WTC11 (cell line): ENCODE results near the gene ENC1. TPM values are rescaled to one million over a fixed set of nuclear protein-coding genes. Genes with fewer than 3 reads are reported as not detected.
A peak's percentile ranks its signal among the peaks of the same experiment; 100 is the strongest.

Source experiments
- ATAC-seq: fragments of 200-7000 bp; cut with Tn5 transposase; 2 replicates; pipeline ENCODE4 v1.10.0; 2021; ENCODE audit warnings: mild to moderate bottlenecking, moderate library complexity
- CTCF ChIA-PET: fragments of 300-600 bp; sonication (Branson Sonifier 250); formaldehyde crosslinking; loops from one replicate; lab custom pipeline; 2021; ENCODE audit warnings: antibody characterized with exemption; lab: Charles Lee
- POLR2A ChIA-PET: fragments of 350-600 bp; sonication (Branson Sonifier 250); formaldehyde crosslinking; loops from one replicate; lab custom pipeline; 2021; ENCODE audit warnings: antibody characterized with exemption; lab: Charles Lee
- DNase-seq: peaks from one replicate; pipeline ENCODE4 v3.0.0; 2021; ENCODE audit warnings: low spot score
- H3K27ac Mint-ChIP-seq: 2 replicates; pipeline ENCODE4 v1.8.0; 2021; ENCODE audit warnings: mixed read lengths
- H3K27me3 Mint-ChIP-seq: 2 replicates; pipeline ENCODE4 v1.8.0; 2021; ENCODE audit warnings: low read depth, mild to moderate bottlenecking, moderate library complexity, mixed read lengths
- H3K36me3 Mint-ChIP-seq: 2 replicates; pipeline ENCODE4 v1.8.0; 2021; ENCODE audit warnings: mixed read lengths
- H3K4me1 Mint-ChIP-seq: 2 replicates; pipeline ENCODE4 v1.8.0; 2022; ENCODE audit warnings: mixed read lengths
- H3K4me3 Mint-ChIP-seq: 2 replicates; pipeline ENCODE4 v1.8.0; 2021; ENCODE audit warnings: mild to moderate bottlenecking, moderate library complexity, mixed read lengths
- H3K9me3 Mint-ChIP-seq: 2 replicates; pipeline ENCODE4 v1.8.0; 2021; ENCODE audit warnings: mixed read lengths
- E2F4 ChIP-seq: sonication (generic); formaldehyde crosslinking; IDR thresholded peaks from 2 replicates; pipeline ENCODE4 v1.8.1; 2022; ENCODE audit warnings: low read depth, mild to moderate bottlenecking, moderate library complexity, missing genetic modification reagents, borderline replicate concordance
- GRHL2 ChIP-seq: fragments of 250-450 bp; sonication (Bioruptor Pico); IDR thresholded peaks from 2 replicates; pipeline ENCODE4 v1.8.0; 2022; ENCODE audit warnings: mild to moderate bottlenecking, moderate library complexity; ENCODE audit not compliant: insufficient replicate concordance, severe bottlenecking
- IRF2 ChIP-seq: sonication (generic); formaldehyde crosslinking; IDR thresholded peaks from 2 replicates; pipeline ENCODE4 v1.8.0; 2022; ENCODE audit warnings: low read depth, missing genetic modification reagents, borderline replicate concordance
- MXD4 ChIP-seq: fragments of 250-450 bp; sonication (Bioruptor Pico); IDR thresholded peaks from 2 replicates; pipeline ENCODE4 v1.8.0; 2021; ENCODE audit warnings: mild to moderate bottlenecking, moderate library complexity, borderline replicate concordance
- MYBL2 ChIP-seq: sonication (generic); formaldehyde crosslinking; IDR thresholded peaks from 2 replicates; pipeline ENCODE4 v1.8.1; 2023; ENCODE audit warnings: mild to moderate bottlenecking, moderate library complexity, missing genetic modification reagents
- PRRX2 ChIP-seq: fragments of 250-450 bp; sonication (Bioruptor Pico); IDR thresholded peaks from 2 replicates; pipeline ENCODE4 v1.8.0; 2021; ENCODE audit warnings: mild to moderate bottlenecking
- RELA ChIP-seq: sonication (generic); formaldehyde crosslinking; IDR thresholded peaks from 2 replicates; pipeline ENCODE4 v1.8.1; 2022; ENCODE audit warnings: missing genetic modification reagents, mild to moderate bottlenecking, borderline replicate concordance
- RORB ChIP-seq: fragments of 250-450 bp; sonication (Bioruptor Pico); IDR thresholded peaks from 2 replicates; pipeline ENCODE4 v1.9.0; 2021; ENCODE audit warnings: mild to moderate bottlenecking
- SOX15 ChIP-seq: fragments of 250-450 bp; sonication (Bioruptor Pico); IDR thresholded peaks from 2 replicates; pipeline ENCODE4 v1.9.0; 2021; ENCODE audit warnings: mild to moderate bottlenecking
- TEAD4 ChIP-seq: sonication (generic); formaldehyde crosslinking; IDR thresholded peaks from 2 replicates; pipeline ENCODE4 v1.8.0; 2022; ENCODE audit warnings: mild to moderate bottlenecking, missing genetic modification reagents
- USF2 ChIP-seq: sonication (generic); formaldehyde crosslinking; IDR thresholded peaks from 2 replicates; pipeline ENCODE4 v1.8.1; 2023; ENCODE audit warnings: mild to moderate bottlenecking, missing genetic modification reagents, moderate library complexity
- ZBTB21 ChIP-seq: sonication (generic); formaldehyde crosslinking; IDR thresholded peaks from 2 replicates; pipeline ENCODE4 v1.8.1; 2023; ENCODE audit warnings: mild to moderate bottlenecking, missing genetic modification reagents, borderline replicate concordance
- ZNF121 ChIP-seq: sonication (generic); formaldehyde crosslinking; IDR thresholded peaks from 2 replicates; pipeline ENCODE4 v1.8.0; 2023; ENCODE audit warnings: missing genetic modification reagents
- ZNF219 ChIP-seq: sonication (generic); formaldehyde crosslinking; IDR thresholded peaks from 2 replicates; pipeline ENCODE4 v1.8.0; 2023; ENCODE audit warnings: missing genetic modification reagents, mild to moderate bottlenecking, borderline replicate concordance
- ZNF263 ChIP-seq: sonication (generic); formaldehyde crosslinking; IDR thresholded peaks from 2 replicates; pipeline ENCODE4 v1.8.1; 2022; ENCODE audit warnings: low read depth, mild to moderate bottlenecking, moderate library complexity, missing genetic modification reagents
- total RNA-seq: library from RNA; stranded (reverse); gene quantifications from 3 replicates; pipeline ENCODE4 v1.2.3, GENCODE V29; 2021
- TF ChIP-seq, protein P1 (sequence below): sonication (generic); formaldehyde crosslinking; IDR thresholded peaks from 2 replicates; pipeline ENCODE4 v1.8.0; 2023; ENCODE audit warnings: missing genetic modification reagents, mild to moderate bottlenecking, borderline replicate concordance
- TF ChIP-seq, protein P2 (sequence below): sonication (generic); formaldehyde crosslinking; IDR thresholded peaks from 2 replicates; pipeline ENCODE4 v1.8.1; 2023; ENCODE audit warnings: mild to moderate bottlenecking, moderate library complexity, missing genetic modification reagents
- TF ChIP-seq, protein P3 (sequence below): fragments of 250-450 bp; sonication (Bioruptor Pico); IDR thresholded peaks from 2 replicates; pipeline ENCODE4 v1.9.0; 2021; ENCODE audit warnings: mild to moderate bottlenecking
- TF ChIP-seq, protein P4 (sequence below): fragments of 250-450 bp; sonication (Bioruptor Pico); IDR thresholded peaks from 2 replicates; pipeline ENCODE4 v1.9.0; 2021; ENCODE audit warnings: mild to moderate bottlenecking
- TF ChIP-seq, protein P5 (sequence below): sonication (generic); formaldehyde crosslinking; IDR thresholded peaks from 2 replicates; pipeline ENCODE4 v1.8.1; 2022; ENCODE audit warnings: missing genetic modification reagents, borderline replicate concordance

The ENC1 gene
- total RNA-seq, 1 experiment from 2014 or later: 18.3 TPM

DNA sequence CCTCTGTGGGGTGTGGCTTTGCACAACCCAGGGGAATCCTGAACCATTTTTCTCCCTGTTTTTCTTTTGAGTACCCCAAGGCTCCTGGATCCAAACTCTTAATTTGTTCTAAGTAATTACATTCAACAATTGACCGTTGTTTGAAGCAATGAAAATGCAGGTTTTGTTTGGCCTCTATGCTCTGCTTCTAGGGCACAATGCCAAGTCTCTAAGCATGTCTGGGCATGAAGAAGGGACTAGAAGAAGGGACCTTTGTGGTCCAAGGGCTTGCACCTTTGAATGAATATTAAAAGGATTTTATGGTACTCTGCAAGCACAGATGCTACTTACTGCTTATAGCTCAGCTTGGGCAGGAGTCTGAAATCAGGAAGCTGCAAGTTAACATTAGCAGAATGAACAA lies 6.6 kb upstream of the ENC1 start (continued):
- TF ChIP-seq E2F4: no peak

DNA sequence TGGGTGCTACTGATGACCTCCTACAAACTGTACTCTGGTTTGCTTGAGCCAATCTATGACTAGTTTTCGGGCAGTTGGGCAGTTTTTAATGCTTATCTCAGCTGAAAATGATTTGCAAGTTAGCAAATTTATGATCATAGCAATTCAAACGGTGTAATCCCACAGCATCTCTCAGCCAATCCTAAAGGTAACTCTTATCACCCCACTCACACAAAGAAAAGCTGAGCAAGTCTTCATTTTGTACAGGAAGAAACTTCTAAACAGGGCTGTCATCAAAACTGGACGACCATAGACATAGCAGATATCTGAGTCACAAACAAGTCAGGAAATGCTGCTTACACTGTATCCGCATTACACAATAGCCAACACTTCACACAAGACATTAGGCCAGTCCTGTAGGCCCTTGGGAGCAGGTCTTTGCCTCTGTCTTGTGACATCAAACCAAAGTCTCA lies 2.6 kb upstream of the ENC1 start:
- POLR2A ChIA-PET: no interaction called here
- DNase-seq: no peak
- no peak overlapping the region for H3K4me3 Mint-ChIP-seq

GRCh38 chr5:74642543-74642863 lies 2.0 kb upstream of the ENC1 start:
- H3K27me3 Mint-ChIP-seq: peaks cover 34% of the 10 kb centered on the region
- no peak for ATAC-seq
- H3K4me1 Mint-ChIP-seq: peaks cover 36% of the 10 kb centered on the region
- POLR2A ChIA-PET: interaction anchor here (0.5 kb wide), 1 partner anchor 245 kb away, joined by 3 read pairs; no protein-coding TSS in a partner anchor
- no peaks in the 10 kb centered on the region for H3K36me3 Mint-ChIP-seq
- H3K9me3 Mint-ChIP-seq: no peaks in the 10 kb centered on the region
- peak overlapping the region; percentile 87; the same call in 1 of the 2 replicates for H3K4me3 Mint-ChIP-seq
- CTCF ChIA-PET: interaction anchor here (1.2 to 3.8 kb wide), 3 partner anchors 17 to 430 kb away, joined by 3 to 21 read pairs (median 4); no protein-coding TSS in a partner anchor
- DNase-seq: no peak
- H3K27ac Mint-ChIP-seq: no peak overlapping the region
- TF ChIP-seq USF2 (CRISPR knock-in tag) (no peak), MXD4 (no peak), GRHL2 (CRISPR knock-in tag) (no peak)
- TF ChIP-seq, protein P1, sequence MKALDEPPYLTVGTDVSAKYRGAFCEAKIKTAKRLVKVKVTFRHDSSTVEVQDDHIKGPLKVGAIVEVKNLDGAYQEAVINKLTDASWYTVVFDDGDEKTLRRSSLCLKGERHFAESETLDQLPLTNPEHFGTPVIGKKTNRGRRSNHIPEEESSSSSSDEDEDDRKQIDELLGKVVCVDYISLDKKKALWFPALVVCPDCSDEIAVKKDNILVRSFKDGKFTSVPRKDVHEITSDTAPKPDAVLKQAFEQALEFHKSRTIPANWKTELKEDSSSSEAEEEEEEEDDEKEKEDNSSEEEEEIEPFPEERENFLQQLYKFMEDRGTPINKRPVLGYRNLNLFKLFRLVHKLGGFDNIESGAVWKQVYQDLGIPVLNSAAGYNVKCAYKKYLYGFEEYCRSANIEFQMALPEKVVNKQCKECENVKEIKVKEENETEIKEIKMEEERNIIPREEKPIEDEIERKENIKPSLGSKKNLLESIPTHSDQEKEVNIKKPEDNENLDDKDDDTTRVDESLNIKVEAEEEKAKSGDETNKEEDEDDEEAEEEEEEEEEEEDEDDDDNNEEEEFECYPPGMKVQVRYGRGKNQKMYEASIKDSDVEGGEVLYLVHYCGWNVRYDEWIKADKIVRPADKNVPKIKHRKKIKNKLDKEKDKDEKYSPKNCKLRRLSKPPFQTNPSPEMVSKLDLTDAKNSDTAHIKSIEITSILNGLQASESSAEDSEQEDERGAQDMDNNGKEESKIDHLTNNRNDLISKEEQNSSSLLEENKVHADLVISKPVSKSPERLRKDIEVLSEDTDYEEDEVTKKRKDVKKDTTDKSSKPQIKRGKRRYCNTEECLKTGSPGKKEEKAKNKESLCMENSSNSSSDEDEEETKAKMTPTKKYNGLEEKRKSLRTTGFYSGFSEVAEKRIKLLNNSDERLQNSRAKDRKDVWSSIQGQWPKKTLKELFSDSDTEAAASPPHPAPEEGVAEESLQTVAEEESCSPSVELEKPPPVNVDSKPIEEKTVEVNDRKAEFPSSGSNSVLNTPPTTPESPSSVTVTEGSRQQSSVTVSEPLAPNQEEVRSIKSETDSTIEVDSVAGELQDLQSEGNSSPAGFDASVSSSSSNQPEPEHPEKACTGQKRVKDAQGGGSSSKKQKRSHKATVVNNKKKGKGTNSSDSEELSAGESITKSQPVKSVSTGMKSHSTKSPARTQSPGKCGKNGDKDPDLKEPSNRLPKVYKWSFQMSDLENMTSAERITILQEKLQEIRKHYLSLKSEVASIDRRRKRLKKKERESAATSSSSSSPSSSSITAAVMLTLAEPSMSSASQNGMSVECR (CRISPR knock-in tag): no peak
- TF ChIP-seq, protein P2, sequence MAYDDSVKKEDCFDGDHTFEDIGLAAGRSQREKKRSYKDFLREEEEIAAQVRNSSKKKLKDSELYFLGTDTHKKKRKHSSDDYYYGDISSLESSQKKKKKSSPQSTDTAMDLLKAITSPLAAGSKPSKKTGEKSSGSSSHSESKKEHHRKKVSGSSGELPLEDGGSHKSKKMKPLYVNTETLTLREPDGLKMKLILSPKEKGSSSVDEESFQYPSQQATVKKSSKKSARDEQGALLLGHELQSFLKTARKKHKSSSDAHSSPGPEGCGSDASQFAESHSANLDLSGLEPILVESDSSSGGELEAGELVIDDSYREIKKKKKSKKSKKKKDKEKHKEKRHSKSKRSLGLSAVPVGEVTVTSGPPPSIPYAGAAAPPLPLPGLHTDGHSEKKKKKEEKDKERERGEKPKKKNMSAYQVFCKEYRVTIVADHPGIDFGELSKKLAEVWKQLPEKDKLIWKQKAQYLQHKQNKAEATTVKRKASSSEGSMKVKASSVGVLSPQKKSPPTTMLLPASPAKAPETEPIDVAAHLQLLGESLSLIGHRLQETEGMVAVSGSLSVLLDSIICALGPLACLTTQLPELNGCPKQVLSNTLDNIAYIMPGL (CRISPR knock-in tag): no peak

More for the DNA sequence above, 2.6 kb upstream of the ENC1 start:
- Mint-ChIP-seq H3K36me3 (no peaks in the 10 kb centered on the region), H3K27ac (no peak overlapping the region), H3K27me3 (peaks cover 34% of the 10 kb centered on the region), H3K4me1 (peaks cover 38% of the 10 kb centered on the region), H3K9me3 (no peaks in the 10 kb centered on the region)
- TF ChIP-seq, protein P3, sequence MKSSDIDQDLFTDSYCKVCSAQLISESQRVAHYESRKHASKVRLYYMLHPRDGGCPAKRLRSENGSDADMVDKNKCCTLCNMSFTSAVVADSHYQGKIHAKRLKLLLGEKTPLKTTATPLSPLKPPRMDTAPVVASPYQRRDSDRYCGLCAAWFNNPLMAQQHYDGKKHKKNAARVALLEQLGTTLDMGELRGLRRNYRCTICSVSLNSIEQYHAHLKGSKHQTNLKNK (CRISPR knock-in tag): no peak
- TF ChIP-seq RORB (CRISPR knock-in tag) (no peak), ZNF121 (CRISPR knock-in tag) (no peak), TEAD4 (CRISPR knock-in tag) (no peak), SOX15 (CRISPR knock-in tag) (no peak), ZBTB21 (CRISPR knock-in tag) (no peak), IRF2 (CRISPR knock-in tag) (no peak), ZNF219 (CRISPR knock-in tag) (no peak), ZNF263 (no peak), MYBL2 (no peak), RELA (CRISPR knock-in tag) (no peak), PRRX2 (CRISPR knock-in tag) (no peak)
- TF ChIP-seq, protein P2 (CRISPR knock-in tag): no peak
- TF ChIP-seq, protein P4, sequence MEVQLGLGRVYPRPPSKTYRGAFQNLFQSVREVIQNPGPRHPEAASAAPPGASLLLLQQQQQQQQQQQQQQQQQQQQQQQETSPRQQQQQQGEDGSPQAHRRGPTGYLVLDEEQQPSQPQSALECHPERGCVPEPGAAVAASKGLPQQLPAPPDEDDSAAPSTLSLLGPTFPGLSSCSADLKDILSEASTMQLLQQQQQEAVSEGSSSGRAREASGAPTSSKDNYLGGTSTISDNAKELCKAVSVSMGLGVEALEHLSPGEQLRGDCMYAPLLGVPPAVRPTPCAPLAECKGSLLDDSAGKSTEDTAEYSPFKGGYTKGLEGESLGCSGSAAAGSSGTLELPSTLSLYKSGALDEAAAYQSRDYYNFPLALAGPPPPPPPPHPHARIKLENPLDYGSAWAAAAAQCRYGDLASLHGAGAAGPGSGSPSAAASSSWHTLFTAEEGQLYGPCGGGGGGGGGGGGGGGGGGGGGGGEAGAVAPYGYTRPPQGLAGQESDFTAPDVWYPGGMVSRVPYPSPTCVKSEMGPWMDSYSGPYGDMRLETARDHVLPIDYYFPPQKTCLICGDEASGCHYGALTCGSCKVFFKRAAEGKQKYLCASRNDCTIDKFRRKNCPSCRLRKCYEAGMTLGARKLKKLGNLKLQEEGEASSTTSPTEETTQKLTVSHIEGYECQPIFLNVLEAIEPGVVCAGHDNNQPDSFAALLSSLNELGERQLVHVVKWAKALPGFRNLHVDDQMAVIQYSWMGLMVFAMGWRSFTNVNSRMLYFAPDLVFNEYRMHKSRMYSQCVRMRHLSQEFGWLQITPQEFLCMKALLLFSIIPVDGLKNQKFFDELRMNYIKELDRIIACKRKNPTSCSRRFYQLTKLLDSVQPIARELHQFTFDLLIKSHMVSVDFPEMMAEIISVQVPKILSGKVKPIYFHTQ (CRISPR knock-in tag): no peak
- TF ChIP-seq, protein P5, sequence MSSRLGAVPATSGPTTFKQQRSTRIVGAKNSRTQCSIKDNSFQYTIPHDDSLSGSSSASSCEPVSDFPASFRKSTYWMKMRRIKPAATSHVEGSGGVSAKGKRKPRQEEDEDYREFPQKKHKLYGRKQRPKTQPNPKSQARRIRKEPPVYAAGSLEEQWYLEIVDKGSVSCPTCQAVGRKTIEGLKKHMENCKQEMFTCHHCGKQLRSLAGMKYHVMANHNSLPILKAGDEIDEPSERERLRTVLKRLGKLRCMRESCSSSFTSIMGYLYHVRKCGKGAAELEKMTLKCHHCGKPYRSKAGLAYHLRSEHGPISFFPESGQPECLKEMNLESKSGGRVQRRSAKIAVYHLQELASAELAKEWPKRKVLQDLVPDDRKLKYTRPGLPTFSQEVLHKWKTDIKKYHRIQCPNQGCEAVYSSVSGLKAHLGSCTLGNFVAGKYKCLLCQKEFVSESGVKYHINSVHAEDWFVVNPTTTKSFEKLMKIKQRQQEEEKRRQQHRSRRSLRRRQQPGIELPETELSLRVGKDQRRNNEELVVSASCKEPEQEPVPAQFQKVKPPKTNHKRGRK (CRISPR knock-in tag): no peak
- ATAC-seq: no peak
- CTCF ChIA-PET: interaction anchor here (1.1 to 3.8 kb wide), 3 partner anchors 10 to 431 kb away, joined by 3 to 21 read pairs (median 4); no protein-coding TSS in a partner anchor
